HG03064 (cell line): ENCODE measurements around the gene GAS2.

Experiments used
- ATAC-seq: cut with Tn5 transposase; IDR thresholded peaks from one replicate; pipeline ENCODE4 v1.9.1; 2021; ENCODE audit warnings: low read depth; ENCODE audit not compliant: unreplicated experiment

The GAS2 gene

GRCh38 chr11:22671751-22672150 lies 5.3 kb downstream of the GAS2 start:
- ATAC-seq = no peak

- no peak for ATAC-seq
These were observed 8.3 kb downstream of the GAS2 start for GRCh38 chr11:22674470-22675439.

- ATAC-seq = no peak
These were observed 10.9 kb downstream of the GAS2 start for GRCh38 chr11:22677153-22677903.

GRCh38 chr11:22680628-22681027 lies 14.2 kb downstream of the GAS2 start:
- no peak for ATAC-seq

GRCh38 chr11:22681281-22681812 lies 14.9 kb downstream of the GAS2 start:
- ATAC-seq = no peak

- ATAC-seq = no peak
These were observed 17.7 kb downstream of the GAS2 start for GRCh38 chr11:22684082-22684481.

- no peak for ATAC-seq
These were observed 18.7 kb downstream of the GAS2 start for GRCh38 chr11:22685111-22685510.

GRCh38 chr11:22688914-22689313 lies 22.5 kb downstream of the GAS2 start:
- no peak for ATAC-seq

- no peak for ATAC-seq
These were observed 23.8 kb downstream of the GAS2 start for GRCh38 chr11:22690257-22690656.

GRCh38 chr11:22690871-22691270 lies 24.5 kb downstream of the GAS2 start:
- ATAC-seq = no peak

GRCh38 chr11:22699388-22699787 lies 33.0 kb downstream of the GAS2 start:
- ATAC-seq = no peak

GRCh38 chr11:22702031-22702430 lies 35.6 kb downstream of the GAS2 start:
- ATAC-seq = no peak

- ATAC-seq = no peak
These were observed 36.6 kb downstream of the GAS2 start for GRCh38 chr11:22703040-22703439.

GRCh38 chr11:22703591-22703990 lies 37.2 kb downstream of the GAS2 start:
- no peak for ATAC-seq

GRCh38 chr11:22707119-22707899 lies 40.9 kb downstream of the GAS2 start:
- ATAC-seq = no peak

GRCh38 chr11:22711071-22711770 lies 44.8 kb downstream of the GAS2 start:
- no peak for ATAC-seq

- ATAC-seq = no peak
These were observed 45.5 kb downstream of the GAS2 start for GRCh38 chr11:22711880-22712279.

GRCh38 chr11:22713336-22713735 lies 46.9 kb downstream of the GAS2 start:
- no peak for ATAC-seq

GRCh38 chr11:22715971-22716370 lies 49.6 kb downstream of the GAS2 start:
- ATAC-seq = no peak

- ATAC-seq = no peak
These were observed 54.0 kb downstream of the GAS2 start for GRCh38 chr11:22720457-22720856.
